Progenitor cell of endocrine pancreas (in vitro differentiated cells): Measurements from ENCODE around the gene VPS13D. TPM values are rescaled to one million over a fixed set of nuclear protein-coding genes. Genes with fewer than 3 reads are reported as not detected.

Source experiments
- DNase-seq: peaks from one replicate; pipeline ENCODE4 v3.0.0; 2021; ENCODE audit warnings: low spot score; ENCODE audit not compliant: unreplicated experiment
- H3K27ac Mint-ChIP-seq: 2 replicates; pipeline ENCODE4 v1.8.0; 2021; ENCODE audit warnings: mild to moderate bottlenecking, moderate library complexity, mixed read lengths
- H3K27me3 Mint-ChIP-seq: 2 replicates; pipeline ENCODE4 v1.8.0; 2021; ENCODE audit warnings: mixed read lengths
- H3K36me3 Mint-ChIP-seq: 2 replicates; pipeline ENCODE4 v1.8.0; 2022; ENCODE audit warnings: mixed read lengths; ENCODE audit not compliant: insufficient read depth
- H3K4me1 Mint-ChIP-seq: 2 replicates; pipeline ENCODE4 v1.8.0; 2021; ENCODE audit warnings: low read depth, mixed read lengths
- H3K4me3 Mint-ChIP-seq: 2 replicates; pipeline ENCODE4 v1.8.0; 2021; ENCODE audit warnings: low read depth, mild to moderate bottlenecking, moderate library complexity, mixed read lengths
- H3K9me3 Mint-ChIP-seq: 2 replicates; pipeline ENCODE4 v1.8.0; 2021; ENCODE audit warnings: low read depth, mixed read lengths
- CTCF ChIP-seq: fragments of 200-600 bp; sonication (generic); IDR thresholded peaks from one replicate; pipeline ENCODE4 v1.5.0; 2021; ENCODE audit warnings: antibody characterized with exemption, mild to moderate bottlenecking; ENCODE audit not compliant: unreplicated experiment
- total RNA-seq: library from RNA; stranded (reverse); gene quantifications from 2 replicates; pipeline ENCODE4 v1.2.1, GENCODE V29; 2021

Gene VPS13D
- total RNA-seq, 1 donor from 2014 or later, result 41.9 TPM

GRCh38 chr1:12279728-12280464 is 50.1 kb downstream of the VPS13D start:
- H3K4me1 Mint-ChIP-seq, result no peaks in the 10 kb centered on the region
- H3K36me3 Mint-ChIP-seq, result peaks cover 36% of the 10 kb centered on the region
- TF ChIP-seq CTCF, result no peak
- H3K9me3 Mint-ChIP-seq, result no peaks in the 10 kb centered on the region
- no peak for DNase-seq
- no peak overlapping the region for H3K27ac Mint-ChIP-seq
- H3K4me3 Mint-ChIP-seq, result no peak overlapping the region
- H3K27me3 Mint-ChIP-seq, result no peaks in the 10 kb centered on the region

GRCh38 chr1:12282142-12282541 is 52.3 kb downstream of the VPS13D start:
- Mint-ChIP-seq H3K27ac (no peak overlapping the region), H3K4me1 (no peaks in the 10 kb centered on the region), H3K9me3 (no peaks in the 10 kb centered on the region), H3K36me3 (peaks cover 25% of the 10 kb centered on the region), H3K27me3 (no peaks in the 10 kb centered on the region), H3K4me3 (no peak overlapping the region)
- no peak for DNase-seq
- no peak for TF ChIP-seq CTCF

GRCh38 chr1:12284486-12284885 is 54.7 kb downstream of the VPS13D start:
- Mint-ChIP-seq H3K36me3 (peaks cover 21% of the 10 kb centered on the region), H3K4me3 (no peak overlapping the region), H3K4me1 (no peaks in the 10 kb centered on the region), H3K27me3 (no peaks in the 10 kb centered on the region), H3K27ac (no peak overlapping the region), H3K9me3 (no peaks in the 10 kb centered on the region)
- no peak for DNase-seq
- TF ChIP-seq CTCF, result no peak

- H3K36me3 Mint-ChIP-seq, result peaks cover 19% of the 10 kb centered on the region
- no peak for DNase-seq
- no peaks in the 10 kb centered on the region for H3K9me3 Mint-ChIP-seq
- no peaks in the 10 kb centered on the region for H3K27me3 Mint-ChIP-seq
- no peak for TF ChIP-seq CTCF
- H3K4me3 Mint-ChIP-seq, result no peak overlapping the region
- H3K4me1 Mint-ChIP-seq, result no peaks in the 10 kb centered on the region
- H3K27ac Mint-ChIP-seq, result no peak overlapping the region
These were observed 55.8 kb downstream of the VPS13D start for GRCh38 chr1:12285496-12286143.

GRCh38 chr1:12287869-12288268 is 58.0 kb downstream of the VPS13D start:
- DNase-seq, result no peak
- peaks cover 1% of the 10 kb centered on the region for H3K4me1 Mint-ChIP-seq
- H3K27ac Mint-ChIP-seq, result no peak overlapping the region
- no peak overlapping the region for H3K4me3 Mint-ChIP-seq
- H3K27me3 Mint-ChIP-seq, result no peaks in the 10 kb centered on the region
- no peaks in the 10 kb centered on the region for H3K9me3 Mint-ChIP-seq
- no peak for TF ChIP-seq CTCF
- H3K36me3 Mint-ChIP-seq, result peaks cover 14% of the 10 kb centered on the region
